ENCODE measurements around the gene ATP8B3. TPM values are rescaled to one million over a fixed set of nuclear protein-coding genes. Genes with fewer than 3 reads are reported as not detected.

Gene ATP8B3
- total RNA-seq, 1 experiment from 2014 or later: 9.6 TPM

DNA sequence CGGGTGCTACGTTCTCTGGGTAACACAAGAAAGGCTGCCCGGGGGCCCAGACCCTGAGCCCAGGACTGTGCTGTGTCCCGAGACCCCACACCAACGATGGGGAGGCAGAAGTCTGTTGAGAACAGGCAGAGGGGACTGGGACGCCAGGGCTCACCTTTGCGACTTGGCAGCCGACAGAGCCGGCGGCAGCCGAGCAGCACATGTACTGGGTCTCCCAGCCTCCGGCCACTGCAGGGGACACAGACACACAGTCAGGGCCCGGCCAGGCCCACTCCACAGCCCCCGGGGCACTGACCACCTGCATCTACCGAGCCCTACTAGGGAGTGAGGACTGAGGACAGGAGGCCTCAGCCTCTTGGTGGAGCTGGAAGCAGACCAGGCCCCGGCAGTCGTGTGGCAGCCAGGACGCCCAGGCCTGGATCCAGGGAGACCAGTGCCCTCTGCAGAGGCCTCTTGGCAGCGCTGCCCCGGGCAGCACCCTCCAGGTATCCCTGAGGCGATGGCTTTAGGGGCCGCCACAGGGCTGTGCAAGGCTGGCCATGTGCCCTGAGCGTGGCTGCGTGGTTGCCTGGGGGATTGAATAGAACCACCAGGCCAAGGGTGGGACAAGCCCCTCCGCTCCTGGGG, 5.6 kb upstream of the ATP8B3 start:
- peaks cover 6 to 41% (median 34%) of the 10 kb centered on the region in 3 experiments for H3K36me3 Mint-ChIP-seq (ENCODE audit: insufficient read depth in 1 of 3, low read depth in 3 of 3)
- H4K20me1 ChIP-seq (ENCODE audit: control insufficient read depth, insufficient read depth, insufficient read length): no peaks in the 10 kb centered on the region
- H2BK120ac ChIP-seq (ENCODE audit: low read depth, low read length, poor library complexity, severe bottlenecking): no peak overlapping the region
- no peak for TF ChIP-seq CTCF (conservative IDR thresholded peaks at IDR 0.05)
- H3K27me3 Mint-ChIP-seq (ENCODE audit: low read depth): no peaks in the 10 kb centered on the region
- no peak overlapping the region for H3K23ac ChIP-seq (ENCODE audit: insufficient read length, low read depth, low read length)
- no peak overlapping the region for H2BK15ac ChIP-seq (ENCODE audit: low read depth, low read length)
- H3K18ac ChIP-seq (ENCODE audit: insufficient read length, low read depth, low read length): no peak overlapping the region
- no peak overlapping the region for H3K4me3 Mint-ChIP-seq
- no peak overlapping the region for H3K27ac Mint-ChIP-seq
- H3K4me2 ChIP-seq (ENCODE audit: insufficient read depth, insufficient read length, low read length): no peak overlapping the region
- no peak overlapping the region for H3K9ac ChIP-seq (ENCODE audit: extremely low read depth, insufficient read length, low read length)
- no peak overlapping the region for H2BK20ac ChIP-seq (ENCODE audit: low read depth, low read length, poor library complexity, severe bottlenecking)
- no peaks in the 10 kb centered on the region for H3K27me3 ChIP-seq (ENCODE audit: insufficient read depth, low read length)
- no peak for DNase-seq
- no peaks in the 10 kb centered on the region for H3K9me3 Mint-ChIP-seq
- H3K23me2 ChIP-seq (ENCODE audit: insufficient read length, low read depth, low read length, poor library complexity, severe bottlenecking): peaks cover 2% of the 10 kb centered on the region
- WGBS (ENCODE audit: extremely low coverage, insufficient read length, low lambda C conversion rate): no CpG with 5 or more reads among the region's 25 CpGs
- no peak overlapping the region for H3K27ac ChIP-seq (ENCODE audit: insufficient read length, low read depth, low read length)
- H3K9me3 ChIP-seq (ENCODE audit: control insufficient read depth, low read depth, low read length): no peaks in the 10 kb centered on the region
- no peaks in the 10 kb centered on the region for H3K79me1 ChIP-seq (ENCODE audit: insufficient read depth, low read depth, low read length, poor library complexity, severe bottlenecking)
- no peak overlapping the region for H2BK12ac ChIP-seq (ENCODE audit: insufficient read length, low read depth, low read length)
- H2AK5ac ChIP-seq (ENCODE audit: insufficient read length, low read length): no peak overlapping the region
- peaks cover 3 to 5% of the 10 kb centered on the region in 2 experiments; a peak in 2 of 4 replicates for H3K4me1 Mint-ChIP-seq
- no peak overlapping the region for H3K56ac ChIP-seq (ENCODE audit: insufficient read length, low read depth, low read length)
- H3K79me2 ChIP-seq (ENCODE audit: insufficient read depth, low read length): no peaks in the 10 kb centered on the region
- no peak overlapping the region for H4K5ac ChIP-seq (ENCODE audit: insufficient read length, low read depth, low read length)
- no peak overlapping the region for H2AFZ ChIP-seq (ENCODE audit: low read length)
- no peak overlapping the region for H2BK5ac ChIP-seq (ENCODE audit: insufficient read length, low read length)
- no peak overlapping the region for H3T11ph ChIP-seq (ENCODE audit: low read length)
- no peaks in the 10 kb centered on the region for H3K4me1 ChIP-seq (ENCODE audit: insufficient read depth, low read length)
- H3K14ac ChIP-seq (ENCODE audit: insufficient read depth, low read length): no peak overlapping the region
- no peak overlapping the region for H4K91ac ChIP-seq (ENCODE audit: insufficient read length, low read depth, low read length)
- no peak overlapping the region for H4K8ac ChIP-seq (replicated peaks; ENCODE audit: insufficient read length, low read depth, low read length)
- H3K4ac ChIP-seq (ENCODE audit: low read depth, low read length): no peak overlapping the region

Data from H9 (cell line).